OCI-LY1 (cell line): ENCODE data around the gene ANKRD24.

Experiments
- H2AFZ ChIP-seq: fragments of 200-600 bp; sonication (generic), shearing (Covaris generic); 2 replicates; pipeline ENCODE4 v1.6.0; 2014; ENCODE audit warnings: antibody characterized with exemption, mild to moderate bottlenecking, low read length
- H3F3A ChIP-seq: fragments of 200-600 bp; sonication (generic), shearing (Covaris generic); 2 replicates; pipeline ENCODE4 v1.6.0; 2014; ENCODE audit warnings: mild to moderate bottlenecking, antibody characterized with exemption, low read length, moderate library complexity; ENCODE audit not compliant: insufficient read depth
- H3K27ac ChIP-seq: fragments of 200-600 bp; sonication (generic); 2 replicates; pipeline ENCODE4 v1.5.1; 2014; ENCODE audit warnings: low read length, mixed run types, mild to moderate bottlenecking, low read depth; ENCODE audit not compliant: poor library complexity, severe bottlenecking
- H3K27me3 ChIP-seq: fragments of 200-600 bp; sonication (generic); 2 replicates; pipeline ENCODE4 v1.6.0; 2014; ENCODE audit warnings: antibody characterized with exemption, mild to moderate bottlenecking, low read length, moderate library complexity; ENCODE audit not compliant: insufficient read depth
- H3K36me3 ChIP-seq: fragments of 200-600 bp; sonication (generic); 2 replicates; pipeline ENCODE4 v1.6.1; 2014; ENCODE audit warnings: mild to moderate bottlenecking, antibody characterized with exemption, low read length, moderate library complexity, mixed read lengths; ENCODE audit not compliant: insufficient read depth
- H3K4me1 ChIP-seq: fragments of 200-600 bp; sonication (generic); 2 replicates; pipeline ENCODE4 v1.5.1; 2014; ENCODE audit warnings: mild to moderate bottlenecking, low read length, moderate library complexity; ENCODE audit not compliant: insufficient read depth, severe bottlenecking
- H3K4me2 ChIP-seq: fragments of 200-600 bp; sonication (generic), shearing (Covaris generic); 2 replicates; pipeline ENCODE4 v1.6.1; 2014; ENCODE audit warnings: low read length
- H3K4me3 ChIP-seq: fragments of 200-600 bp; sonication (generic); 2 replicates; pipeline ENCODE4 v1.5.1; 2014; ENCODE audit warnings: low read length, low read depth, mild to moderate bottlenecking, mixed read lengths; ENCODE audit not compliant: poor library complexity, severe bottlenecking
- H3K79me2 ChIP-seq: fragments of 200-600 bp; shearing (Covaris generic); 2 replicates; pipeline ENCODE4 v1.6.1; 2016; ENCODE audit warnings: mixed run types, low read length, mixed read lengths; ENCODE audit not compliant: insufficient read depth
- H3K9ac ChIP-seq: fragments of 200-600 bp; sonication (generic), shearing (Covaris generic); 2 replicates; pipeline ENCODE4 v1.6.1; 2014; ENCODE audit warnings: mild to moderate bottlenecking, low read length, mixed read lengths
- H3K9me2 ChIP-seq: fragments of 200-600 bp; sonication (generic), shearing (Covaris generic); 2 replicates; pipeline ENCODE4 v1.6.1; 2014; ENCODE audit warnings: low read depth, mild to moderate bottlenecking, low read length, mixed read lengths
- H3K9me3 ChIP-seq: fragments of 200-600 bp; shearing (Covaris generic); 2 replicates; pipeline ENCODE4 v1.6.1; 2014; ENCODE audit warnings: low read length, mixed read lengths
- H4K20me1 ChIP-seq: fragments of 200-600 bp; sonication (generic), shearing (Covaris generic); 2 replicates; pipeline ENCODE4 v1.6.0; 2016; ENCODE audit warnings: mild to moderate bottlenecking, low read length; ENCODE audit not compliant: insufficient read depth
- CTCF ChIP-seq: fragments of 200-600 bp; sonication (generic), shearing (Covaris generic); IDR thresholded peaks from 2 replicates; pipeline ENCODE4 v1.5.1; 2017; ENCODE audit warnings: mild to moderate bottlenecking, antibody characterized with exemption, low read length, moderate library complexity, mixed read lengths
- EZH2 ChIP-seq: fragments of 200-600 bp; sonication (generic), shearing (Covaris generic); IDR thresholded peaks from 2 replicates; pipeline ENCODE4 v1.8.0; 2017; ENCODE audit warnings: borderline replicate concordance, mixed run types, mild to moderate bottlenecking, antibody characterized with exemption, low read length, moderate library complexity, mixed read lengths

ANKRD24 gene

GRCh38 chr19:4208385-4209094, 26.1 kb downstream of the ANKRD24 start:
- Histone ChIP-seq H3K27ac (no peak overlapping the region), H2AFZ (no peak overlapping the region), H3K4me2 (no peak overlapping the region), H3K9me3 (no peaks in the 10 kb centered on the region), H3K9ac (no peak overlapping the region), H3K36me3 (no peaks in the 10 kb centered on the region), H3K4me3 (no peak overlapping the region), H3K4me1 (peaks cover 4% of the 10 kb centered on the region), H3F3A (no peaks in the 10 kb centered on the region), H3K27me3 (peaks cover 4% of the 10 kb centered on the region; the same call in 1 of the 2 replicates), H3K9me2 (no peaks in the 10 kb centered on the region), H4K20me1 (no peaks in the 10 kb centered on the region), H3K79me2 (no peaks in the 10 kb centered on the region)
- TF ChIP-seq CTCF (peak; percentile 43), EZH2 (no peak)

GRCh38 chr19:4210166-4210731, 27.8 kb downstream of the ANKRD24 start:
- H3K9ac ChIP-seq: no peak overlapping the region
- H3K36me3 ChIP-seq: no peaks in the 10 kb centered on the region
- H3K27me3 ChIP-seq: peaks cover 4% of the 10 kb centered on the region; the same call in 1 of the 2 replicates
- no peaks in the 10 kb centered on the region for H3F3A ChIP-seq
- no peaks in the 10 kb centered on the region for H3K4me1 ChIP-seq
- H3K4me2 ChIP-seq: no peak overlapping the region
- no peak overlapping the region for H3K4me3 ChIP-seq
- H3K9me2 ChIP-seq: no peaks in the 10 kb centered on the region
- TF ChIP-seq CTCF (no peak), EZH2 (no peak)
- H2AFZ ChIP-seq: no peak overlapping the region
- no peak overlapping the region for H3K27ac ChIP-seq
- H3K9me3 ChIP-seq: no peaks in the 10 kb centered on the region
- no peaks in the 10 kb centered on the region for H4K20me1 ChIP-seq
- no peaks in the 10 kb centered on the region for H3K79me2 ChIP-seq

GRCh38 chr19:4213116-4213515, 30.6 kb downstream of the ANKRD24 start:
- Histone ChIP-seq H3K4me1 (no peaks in the 10 kb centered on the region), H3K9me2 (no peaks in the 10 kb centered on the region), H3K4me3 (no peak overlapping the region), H4K20me1 (no peaks in the 10 kb centered on the region), H3K9me3 (no peaks in the 10 kb centered on the region), H3F3A (no peaks in the 10 kb centered on the region), H3K4me2 (no peak overlapping the region), H3K36me3 (no peaks in the 10 kb centered on the region), H3K9ac (no peak overlapping the region), H2AFZ (no peak overlapping the region), H3K27me3 (0 out of 2 replicates have a peak, but pooled peaks cover 3% of the 10 kb centered on the region), H3K79me2 (no peaks in the 10 kb centered on the region), H3K27ac (no peak overlapping the region)
- TF ChIP-seq EZH2 (no peak), CTCF (no peak)
